ENCODE measurements around the gene BNC1.

GRCh38 chr15:83285979-83286553, 1.6 kb upstream of the BNC1 start:
- no peak for TF ChIP-seq CTCF (conservative IDR thresholded peaks at IDR 0.05; ENCODE audit: low read depth, low read length)
- no peak for TF ChIP-seq POLR2A (IDR thresholded peaks at IDR 0.05; ENCODE audit: low read depth, low read length)
- no peak for TF ChIP-seq RFX5 (IDR thresholded peaks at IDR 0.05; ENCODE audit: low read depth, low read length)
- TF ChIP-seq CHD1 (IDR thresholded peaks at IDR 0.05; ENCODE audit: low read depth, low read length): no peak

Measured in IMR-90 (cell line).